H9 (cell line): Measurements from ENCODE around the gene WFS1. TPM values are rescaled to one million over a fixed set of nuclear protein-coding genes. Genes with fewer than 3 reads are reported as not detected.

Experiments
- DNase-seq: peaks from one replicate; pipeline ENCODE4 v3.0.0-alpha.2; 2017
- H2AFZ ChIP-seq: one replicate; pipeline ENCODE4 v1.6.1; 2013; ENCODE audit warnings: mild to moderate bottlenecking, low read length, control low read depth, moderate library complexity
- H2AK5ac ChIP-seq: 2 replicates; pipeline ENCODE4 v1.6.1; 2013; ENCODE audit warnings: low read length, control low read depth, mixed read lengths; ENCODE audit not compliant: insufficient read length
- H2BK120ac ChIP-seq: one replicate; pipeline ENCODE4 v1.6.1; 2013; ENCODE audit warnings: low read depth, mild to moderate bottlenecking, low read length, control low read depth, inconsistent platforms; ENCODE audit not compliant: poor library complexity, severe bottlenecking
- H2BK12ac ChIP-seq: 2 replicates; pipeline ENCODE4 v1.6.1; 2013; ENCODE audit warnings: low read length, control low read depth, mixed read lengths, low read depth; ENCODE audit not compliant: insufficient read length
- H2BK15ac ChIP-seq: 2 replicates; pipeline ENCODE4 v1.6.1; 2013; ENCODE audit warnings: low read depth, low read length, control low read depth
- H2BK20ac ChIP-seq: one replicate; pipeline ENCODE4 v1.6.1; 2013; ENCODE audit warnings: low read depth, mild to moderate bottlenecking, low read length, control low read depth, inconsistent platforms; ENCODE audit not compliant: poor library complexity, severe bottlenecking
- H2BK5ac ChIP-seq: 2 replicates; pipeline ENCODE4 v1.6.1; 2013; ENCODE audit warnings: low read length, control low read depth, mixed read lengths; ENCODE audit not compliant: insufficient read length
- H3K14ac ChIP-seq: 2 replicates; pipeline ENCODE4 v1.6.1; 2013; ENCODE audit warnings: low read length, control low read depth; ENCODE audit not compliant: insufficient read depth
- H3K18ac ChIP-seq: 2 replicates; pipeline ENCODE4 v1.6.1; 2013; ENCODE audit warnings: low read depth, mild to moderate bottlenecking, mixed read lengths, low read length, control low read depth; ENCODE audit not compliant: insufficient read length
- H3K23ac ChIP-seq: 2 replicates; pipeline ENCODE4 v1.6.1; 2013; ENCODE audit warnings: low read length, control low read depth, mixed read lengths, low read depth; ENCODE audit not compliant: insufficient read length
- H3K23me2 ChIP-seq: 2 replicates; pipeline ENCODE4 v1.6.1; 2013; ENCODE audit warnings: low read depth, mild to moderate bottlenecking, mixed read lengths, low read length, control low read depth; ENCODE audit not compliant: insufficient read length, poor library complexity, severe bottlenecking
- H3K27ac ChIP-seq: 2 replicates; pipeline ENCODE4 v1.5.1; 2013; ENCODE audit warnings: low read length, control low read depth, mixed read lengths, low read depth; ENCODE audit not compliant: insufficient read length
- H3K27me3 ChIP-seq: 2 replicates; pipeline ENCODE4 v1.6.1; 2013; ENCODE audit warnings: low read length, control low read depth, inconsistent platforms; ENCODE audit not compliant: insufficient read depth
- H3K4ac ChIP-seq: 2 replicates; pipeline ENCODE4 v1.6.1; 2013; ENCODE audit warnings: low read depth, mild to moderate bottlenecking, control low read depth, inconsistent platforms, low read length, moderate library complexity
- H3K4me1 ChIP-seq: 2 replicates; pipeline ENCODE4 v1.6.1; 2013; ENCODE audit warnings: low read length, control low read depth, inconsistent platforms; ENCODE audit not compliant: insufficient read depth
- H3K4me2 ChIP-seq: 2 replicates; pipeline ENCODE4 v1.6.1; 2013; ENCODE audit warnings: low read length, control low read depth, mixed read lengths; ENCODE audit not compliant: insufficient read length, insufficient read depth
- H3K56ac ChIP-seq: 2 replicates; pipeline ENCODE4 v1.6.1; 2013; ENCODE audit warnings: low read depth, mild to moderate bottlenecking, mixed read lengths, low read length, control low read depth; ENCODE audit not compliant: insufficient read length
- H3K79me1 ChIP-seq: 2 replicates; pipeline ENCODE4 v1.6.1; 2013; ENCODE audit warnings: low read depth, mild to moderate bottlenecking, moderate library complexity, low read length, control low read depth, inconsistent platforms; ENCODE audit not compliant: insufficient read depth, poor library complexity, severe bottlenecking
- H3K79me2 ChIP-seq: 2 replicates; pipeline ENCODE4 v1.6.1; 2013; ENCODE audit warnings: low read length, control low read depth, inconsistent platforms; ENCODE audit not compliant: insufficient read depth
- H3K9ac ChIP-seq: 2 replicates; pipeline ENCODE4 v1.6.1; 2013; ENCODE audit warnings: low read length, control low read depth, mixed read lengths; ENCODE audit not compliant: insufficient read length; ENCODE audit errors: extremely low read depth
- H3K9me3 ChIP-seq: one replicate; pipeline ENCODE4 v1.6.1; 2013; ENCODE audit warnings: low read depth, low read length, inconsistent platforms; ENCODE audit not compliant: control insufficient read depth
- H3T11ph ChIP-seq: one replicate; pipeline ENCODE4 v1.6.1; 2013; ENCODE audit warnings: mild to moderate bottlenecking, low read length, control low read depth, inconsistent platforms
- H4K20me1 ChIP-seq: one replicate; pipeline ENCODE4 v1.6.1; 2013; ENCODE audit not compliant: control insufficient read depth, insufficient read length, insufficient read depth
- H4K5ac ChIP-seq: 2 replicates; pipeline ENCODE4 v1.6.1; 2013; ENCODE audit warnings: low read depth, mild to moderate bottlenecking, mixed read lengths, low read length, control low read depth; ENCODE audit not compliant: insufficient read length
- H4K8ac ChIP-seq: replicated peaks from 2 replicates; pipeline ENCODE4 v1.6.1; 2013; ENCODE audit warnings: low read length, control low read depth, mixed read lengths, low read depth; ENCODE audit not compliant: insufficient read length
- H4K91ac ChIP-seq: 2 replicates; pipeline ENCODE4 v1.6.1; 2013; ENCODE audit warnings: low read depth, mild to moderate bottlenecking, moderate library complexity, mixed read lengths, low read length, control low read depth; ENCODE audit not compliant: insufficient read length
- H3K27ac Mint-ChIP-seq, 3 experiments: 2 replicates in 2 of 3; 3 replicates in 1 of 3; pipeline ENCODE4 v1.8.0; 2020 to 2021; ENCODE audit warnings: mixed read lengths in 3 of 3, mild to moderate bottlenecking in 1 of 3, moderate library complexity in 1 of 3
- H3K27me3 Mint-ChIP-seq: 2 replicates; pipeline ENCODE4 v1.8.0; 2021; ENCODE audit warnings: low read depth, mild to moderate bottlenecking, moderate library complexity, mixed read lengths
- H3K36me3 Mint-ChIP-seq, 3 experiments: 2 replicates in 2 of 3; 3 replicates in 1 of 3; pipeline ENCODE4 v1.8.0; 2020 to 2021; ENCODE audit warnings: low read depth in 3 of 3, mixed read lengths in 3 of 3; ENCODE audit not compliant: insufficient read depth in 1 of 3
- H3K4me1 Mint-ChIP-seq, 2 experiments: 2 replicates each; pipeline ENCODE4 v1.8.0; 2020; ENCODE audit warnings: mixed read lengths in 2 of 2
- H3K4me3 Mint-ChIP-seq, 2 experiments: 2 replicates in 1 of 2; 3 replicates in 1 of 2; pipeline ENCODE4 v1.8.0; 2020 to 2021; ENCODE audit warnings: mild to moderate bottlenecking in 2 of 2, mixed read lengths in 2 of 2, moderate library complexity in 1 of 2
- H3K9me3 Mint-ChIP-seq, 2 experiments: 2 replicates in 1 of 2; 3 replicates in 1 of 2; pipeline ENCODE4 v1.8.0; 2020; ENCODE audit warnings: mild to moderate bottlenecking in 2 of 2, mixed read lengths in 2 of 2, moderate library complexity in 1 of 2
- CTCF ChIP-seq: fragments of 200-600 bp; sonication (generic); conservative IDR thresholded peaks from 3 replicates; pipeline ENCODE4 v1.8.0; 2021; ENCODE audit warnings: antibody characterized with exemption, mild to moderate bottlenecking
- WGBS: extraction: QIAGEN DNeasy Blood & Tissue Kit; methylation state at CpG from one replicate; pipeline ENCODE4 v1.1.7; 2013; ENCODE audit warnings: missing lambda C conversion rate, low lambda C conversion rate, mixed read lengths; ENCODE audit not compliant: insufficient read length; ENCODE audit errors: extremely low coverage; 5-methylcytosine and 5-hydroxymethylcytosine counted together
- total RNA-seq: library from RNA; stranded (reverse); gene quantifications from 2 replicates; pipeline ENCODE4 v1.2.1, GENCODE V29; 2021

WFS1 gene
- total RNA-seq, 1 experiment from 2014 or later = 18.9 TPM

DNA sequence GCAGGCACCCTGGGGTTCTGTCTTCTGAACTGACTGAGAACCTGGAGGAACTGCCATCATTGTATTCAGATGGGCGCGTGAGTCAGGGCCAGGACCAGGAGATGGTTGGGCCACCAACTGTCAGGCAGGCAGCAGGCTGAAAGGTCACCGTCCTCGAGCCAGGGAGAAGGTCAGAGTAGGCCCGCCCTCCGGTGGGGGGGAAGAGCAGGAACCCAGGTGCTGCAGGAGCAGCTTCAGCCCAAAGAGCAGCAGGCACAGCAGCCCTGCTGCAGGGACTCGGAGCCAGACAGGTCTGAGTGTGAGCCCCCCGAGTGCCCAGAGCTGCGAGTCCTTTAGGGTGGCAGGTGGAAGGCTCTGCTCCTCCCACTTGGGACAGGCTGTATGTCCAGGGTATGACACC, 26.4 kb downstream of the WFS1 start:
- Histone ChIP-seq H3K18ac (no peak overlapping the region), H4K8ac (no peak overlapping the region), H3K56ac (no peak overlapping the region), H3K4ac (no peak overlapping the region), H2AK5ac (no peak overlapping the region), H3K23me2 (no peaks in the 10 kb centered on the region), H3K4me2 (no peak overlapping the region), H3K9ac (no peak overlapping the region), H2BK20ac (no peak overlapping the region), H2BK15ac (no peak overlapping the region), H4K91ac (no peak overlapping the region), H3K4me1 (no peaks in the 10 kb centered on the region), H2BK5ac (no peak overlapping the region), H3K27ac (no peak overlapping the region), H3K79me1 (no peaks in the 10 kb centered on the region), H2AFZ (no peak overlapping the region), H3T11ph (no peak overlapping the region), H3K9me3 (no peaks in the 10 kb centered on the region), H4K5ac (no peak overlapping the region), H3K23ac (no peak overlapping the region), H2BK12ac (no peak overlapping the region), H4K20me1 (no peaks in the 10 kb centered on the region), H3K27me3 (no peaks in the 10 kb centered on the region), H3K14ac (no peak overlapping the region; the same call in 1 of the 2 replicates), H3K79me2 (no peaks in the 10 kb centered on the region), H2BK120ac (no peak overlapping the region)
- no peak for TF ChIP-seq CTCF
- no peaks in the 10 kb centered on the region; a peak in 1 of 5 replicates for H3K9me3 Mint-ChIP-seq
- H3K36me3 Mint-ChIP-seq = peaks cover 19 to 35% (median 34%) of the 10 kb centered on the region in 3 experiments; a peak in 6 of 7 replicates
- H3K4me3 Mint-ChIP-seq = no peak overlapping the region
- DNase-seq = no peak
- WGBS = no CpG with 5 or more reads among the region's 9 CpGs
- H3K4me1 Mint-ChIP-seq = no peaks in the 10 kb centered on the region
- H3K27me3 Mint-ChIP-seq = no peaks in the 10 kb centered on the region
- H3K27ac Mint-ChIP-seq = no peak overlapping the region; a peak in 1 of 7 replicates
